HepG2 (cell line): Measurements from ENCODE around the gene CIAO2B.

Experiments
- CHD4 ChIP-seq: fragments of 200-600 bp; sonication (generic); IDR thresholded peaks from 2 replicates; pipeline ENCODE4 v1.7.0; 2017; ENCODE audit warnings: mild to moderate bottlenecking, low read length, borderline replicate concordance
- GPBP1L1 ChIP-seq: sonication (generic); formaldehyde crosslinking; IDR thresholded peaks from 2 replicates; pipeline ENCODE4 v1.5.0; 2020; ENCODE audit warnings: mild to moderate bottlenecking, missing genetic modification reagents
- HOXA7 ChIP-seq: sonication (generic); formaldehyde crosslinking; IDR thresholded peaks from 2 replicates; pipeline ENCODE4 v1.8.1; 2022; ENCODE audit warnings: mild to moderate bottlenecking, missing genetic modification reagents, moderate library complexity
- JUN ChIP-seq: sonication (generic); formaldehyde crosslinking; IDR thresholded peaks from 2 replicates; pipeline ENCODE4 v1.4.0; 2020; ENCODE audit warnings: mild to moderate bottlenecking, missing genetic modification reagents
- MEIS2 ChIP-seq: sonication (generic); formaldehyde crosslinking; IDR thresholded peaks from 2 replicates; pipeline ENCODE4 v1.9.0; 2021; ENCODE audit warnings: mild to moderate bottlenecking, missing genetic modification reagents
- NFIC ChIP-seq: IDR thresholded peaks from 2 replicates; pipeline ENCODE4 v1.6.1; 2012; ENCODE audit warnings: mild to moderate bottlenecking, low read length, inconsistent platforms
- NPAS2 ChIP-seq: sonication (generic); formaldehyde crosslinking; IDR thresholded peaks from 2 replicates; pipeline ENCODE4 v1.8.0; 2022; ENCODE audit warnings: mild to moderate bottlenecking, missing genetic modification reagents, borderline replicate concordance
- POLR2AphosphoS5 ChIP-seq: IDR thresholded peaks from 2 replicates; pipeline ENCODE4 v1.6.1; 2012; ENCODE audit warnings: low read depth, low read length
- REST ChIP-seq, 2 experiments: IDR thresholded peaks; 2 replicates each; pipeline ENCODE4 v1.6.1; 2011 to 2012; ENCODE audit warnings: low read length in 2 of 2, borderline replicate concordance in 1 of 2, low read depth in 1 of 2, mild to moderate bottlenecking in 1 of 2, moderate library complexity in 1 of 2
- USF2 ChIP-seq, 2 experiments: sonication (generic) in 1 of 2; formaldehyde crosslinking in 1 of 2; IDR thresholded peaks; 2 replicates each; pipeline versions ENCODE4 v1.5.1 to v1.6.1; 2011 to 2020; ENCODE audit warnings: borderline replicate concordance in 1 of 2, low read depth in 1 of 2, low read length in 1 of 2, mild to moderate bottlenecking in 1 of 2, missing genetic modification reagents in 1 of 2, moderate library complexity in 1 of 2
- YY1 ChIP-seq: IDR thresholded peaks from 2 replicates; pipeline ENCODE4 v1.6.1; 2011; ENCODE audit warnings: low read length, low read depth, moderate library complexity, mild to moderate bottlenecking; ENCODE audit not compliant: insufficient read depth, insufficient replicate concordance
- ZNF207 ChIP-seq: fragments of 450-650 bp; IDR thresholded peaks from 2 replicates; pipeline ENCODE4 v1.6.1; 2016; ENCODE audit warnings: antibody characterized with exemption, borderline replicate concordance
- ZNF337 ChIP-seq: sonication (generic); formaldehyde crosslinking; IDR thresholded peaks from 2 replicates; pipeline ENCODE4 v1.5.1; 2020; ENCODE audit warnings: missing genetic modification reagents, low read depth, mild to moderate bottlenecking, borderline replicate concordance
- ZNF629 ChIP-seq: sonication (generic); formaldehyde crosslinking; conservative IDR thresholded peaks from 2 replicates; pipeline ENCODE4 v1.5.0; 2020; ENCODE audit warnings: missing genetic modification reagents

- TF ChIP-seq HOXA7 (CRISPR knock-in tag) (no peak), CHD4 (no peak; the same call in 1 of the 2 replicates), GPBP1L1 (CRISPR knock-in tag) (no peak), NPAS2 (CRISPR knock-in tag) (no peak), YY1 (no peak), ZNF207 (no peak), POLR2AphosphoS5 (no peak), ZNF629 (CRISPR knock-in tag) (peak; percentile 92), MEIS2 (CRISPR knock-in tag) (no peak), ZNF337 (CRISPR knock-in tag) (no peak), JUN (CRISPR knock-in tag) (no peak), USF2 (IDR thresholded peaks at IDR 0.05; ENCODE audit: low read depth, low read length) (no peak), USF2 (CRISPR knock-in tag; IDR thresholded peaks at IDR 0.05; ENCODE audit: borderline replicate concordance) (no peak), REST (IDR thresholded peaks at IDR 0.05; ENCODE audit: borderline replicate concordance in 1 of 2, low read depth in 1 of 2, low read length in 2 of 2) (no peak), NFIC (no peak)
Observed at GRCh38 chr16:66933776-66934137, 445 bp downstream of the CIAO2B start.
